ENCODE data around the gene ATAD2B.

ATAD2B gene

DNA sequence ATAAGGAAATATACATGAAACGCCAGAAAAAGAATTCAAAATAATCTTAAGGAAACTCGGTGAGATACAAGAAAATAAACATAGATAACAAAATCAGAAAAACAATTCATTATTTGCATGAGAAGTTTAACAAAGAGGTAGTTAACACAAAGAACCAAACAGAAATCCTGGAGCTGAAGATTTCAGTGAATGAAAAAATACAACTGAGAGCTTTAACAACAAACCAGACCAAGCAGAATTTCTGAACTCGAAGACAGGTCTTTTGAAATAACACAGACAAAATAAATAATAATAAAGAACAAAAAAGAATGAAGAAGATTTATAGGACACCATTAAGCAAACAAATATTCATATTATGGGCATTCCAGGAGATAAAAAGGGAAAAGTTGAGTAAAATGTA is 204.7 kb downstream of the ATAD2B start:
- Histone ChIP-seq H3K4me3 (IDR thresholded peaks at IDR 0.05; ENCODE audit: insufficient read depth, low read depth, low read length) (no peak overlapping the region), H3K4me1 (ENCODE audit: low read depth, poor library complexity, severe bottlenecking) (no peaks in the 10 kb centered on the region), H3K9ac (no peak overlapping the region), H3K27ac (no peak overlapping the region), H2AFZ (ENCODE audit: low read depth) (no peak overlapping the region), H3K27me3 (ENCODE audit: insufficient read depth, low read depth) (no peaks in the 10 kb centered on the region), H3K79me2 (ENCODE audit: insufficient read depth, low read depth) (no peaks in the 10 kb centered on the region), H3K36me3 (ENCODE audit: insufficient read depth) (no peaks in the 10 kb centered on the region), H3K4me2 (no peak overlapping the region), H4K20me1 (ENCODE audit: insufficient read depth) (no peaks in the 10 kb centered on the region)
- TF ChIP-seq, protein P1, sequence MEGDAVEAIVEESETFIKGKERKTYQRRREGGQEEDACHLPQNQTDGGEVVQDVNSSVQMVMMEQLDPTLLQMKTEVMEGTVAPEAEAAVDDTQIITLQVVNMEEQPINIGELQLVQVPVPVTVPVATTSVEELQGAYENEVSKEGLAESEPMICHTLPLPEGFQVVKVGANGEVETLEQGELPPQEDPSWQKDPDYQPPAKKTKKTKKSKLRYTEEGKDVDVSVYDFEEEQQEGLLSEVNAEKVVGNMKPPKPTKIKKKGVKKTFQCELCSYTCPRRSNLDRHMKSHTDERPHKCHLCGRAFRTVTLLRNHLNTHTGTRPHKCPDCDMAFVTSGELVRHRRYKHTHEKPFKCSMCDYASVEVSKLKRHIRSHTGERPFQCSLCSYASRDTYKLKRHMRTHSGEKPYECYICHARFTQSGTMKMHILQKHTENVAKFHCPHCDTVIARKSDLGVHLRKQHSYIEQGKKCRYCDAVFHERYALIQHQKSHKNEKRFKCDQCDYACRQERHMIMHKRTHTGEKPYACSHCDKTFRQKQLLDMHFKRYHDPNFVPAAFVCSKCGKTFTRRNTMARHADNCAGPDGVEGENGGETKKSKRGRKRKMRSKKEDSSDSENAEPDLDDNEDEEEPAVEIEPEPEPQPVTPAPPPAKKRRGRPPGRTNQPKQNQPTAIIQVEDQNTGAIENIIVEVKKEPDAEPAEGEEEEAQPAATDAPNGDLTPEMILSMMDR (conservative IDR thresholded peaks at IDR 0.05; ENCODE audit: low read depth, low read length): no peak

DNA sequence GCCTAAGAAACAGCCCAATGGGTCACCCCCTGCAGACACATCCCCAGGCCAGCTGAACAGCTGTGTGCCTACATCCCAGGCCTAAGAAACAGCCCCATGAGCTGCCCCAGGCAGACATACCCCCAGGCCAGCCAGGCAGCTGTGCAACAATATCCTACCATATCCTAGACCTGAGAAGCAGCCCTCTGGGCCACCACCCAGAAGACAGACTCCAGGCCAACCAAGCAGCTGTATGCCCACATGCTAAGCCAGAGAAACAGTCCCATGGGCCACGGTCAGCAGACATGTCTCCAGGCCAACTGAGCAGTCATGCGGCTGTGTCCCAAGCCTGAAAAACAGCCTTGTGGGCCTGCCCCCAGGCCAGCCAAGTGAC is 205.5 kb downstream of the ATAD2B start:
- H3K4me2 ChIP-seq: no peak overlapping the region
- H4K20me1 ChIP-seq (ENCODE audit: insufficient read depth): no peaks in the 10 kb centered on the region
- TF ChIP-seq, protein P1 (conservative IDR thresholded peaks at IDR 0.05; ENCODE audit: low read depth, low read length): no peak
- H3K27ac ChIP-seq: no peak overlapping the region
- H3K9ac ChIP-seq: no peak overlapping the region
- H3K79me2 ChIP-seq (ENCODE audit: insufficient read depth, low read depth): no peaks in the 10 kb centered on the region
- no peak overlapping the region for H2AFZ ChIP-seq (ENCODE audit: low read depth)
- H3K4me3 ChIP-seq (IDR thresholded peaks at IDR 0.05; ENCODE audit: insufficient read depth, low read depth, low read length): no peak overlapping the region
- no peaks in the 10 kb centered on the region for H3K27me3 ChIP-seq (ENCODE audit: insufficient read depth, low read depth)
- H3K4me1 ChIP-seq (ENCODE audit: low read depth, poor library complexity, severe bottlenecking): no peaks in the 10 kb centered on the region
- H3K36me3 ChIP-seq (ENCODE audit: insufficient read depth): no peaks in the 10 kb centered on the region

DNA sequence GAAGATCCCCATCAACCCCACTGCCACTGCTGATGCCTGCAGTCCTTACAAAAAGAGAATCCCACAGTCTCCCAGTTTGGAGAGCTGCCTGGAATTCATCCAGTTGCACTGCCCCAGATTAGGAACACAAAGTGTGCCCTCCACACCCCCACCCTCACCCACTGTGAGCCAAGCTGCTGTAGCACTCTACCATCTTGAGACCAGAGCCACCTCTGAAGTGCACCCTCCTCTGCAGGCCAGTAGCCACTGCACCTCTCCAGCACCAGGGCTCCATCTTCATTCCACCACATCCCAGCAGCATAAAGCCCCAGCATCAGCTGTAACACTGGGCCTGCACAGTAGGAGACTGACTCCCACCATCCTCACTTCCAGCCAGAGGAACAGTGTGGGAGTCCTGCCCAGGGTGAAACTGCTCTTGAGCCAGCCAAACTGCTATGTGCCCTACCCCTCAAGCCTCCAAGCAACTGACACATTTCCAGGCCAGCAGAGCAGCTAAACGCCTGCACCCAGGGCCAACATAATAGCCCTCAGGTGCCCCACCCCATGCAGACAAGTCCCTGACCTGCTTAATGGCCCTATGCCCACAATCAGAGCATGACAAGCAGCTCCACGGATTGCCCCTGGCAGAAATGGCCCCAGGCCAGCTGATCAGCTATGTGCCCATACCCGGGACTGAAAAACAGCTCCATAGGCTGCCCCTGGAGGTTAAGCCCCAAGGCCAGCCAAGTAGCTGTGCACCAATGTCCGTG is 206.0 kb downstream of the ATAD2B start:
- Histone ChIP-seq H3K4me3 (IDR thresholded peaks at IDR 0.05; ENCODE audit: insufficient read depth, low read depth, low read length) (no peak overlapping the region), H4K20me1 (ENCODE audit: insufficient read depth) (no peaks in the 10 kb centered on the region), H3K4me2 (no peak overlapping the region), H3K4me1 (ENCODE audit: low read depth, poor library complexity, severe bottlenecking) (no peaks in the 10 kb centered on the region), H3K79me2 (ENCODE audit: insufficient read depth, low read depth) (no peaks in the 10 kb centered on the region), H3K27ac (no peak overlapping the region), H3K27me3 (ENCODE audit: insufficient read depth, low read depth) (no peaks in the 10 kb centered on the region), H3K9ac (no peak overlapping the region), H3K36me3 (ENCODE audit: insufficient read depth) (no peaks in the 10 kb centered on the region), H2AFZ (ENCODE audit: low read depth) (no peak overlapping the region)
- TF ChIP-seq, protein P1 (conservative IDR thresholded peaks at IDR 0.05; ENCODE audit: low read depth, low read length): no peak

DNA sequence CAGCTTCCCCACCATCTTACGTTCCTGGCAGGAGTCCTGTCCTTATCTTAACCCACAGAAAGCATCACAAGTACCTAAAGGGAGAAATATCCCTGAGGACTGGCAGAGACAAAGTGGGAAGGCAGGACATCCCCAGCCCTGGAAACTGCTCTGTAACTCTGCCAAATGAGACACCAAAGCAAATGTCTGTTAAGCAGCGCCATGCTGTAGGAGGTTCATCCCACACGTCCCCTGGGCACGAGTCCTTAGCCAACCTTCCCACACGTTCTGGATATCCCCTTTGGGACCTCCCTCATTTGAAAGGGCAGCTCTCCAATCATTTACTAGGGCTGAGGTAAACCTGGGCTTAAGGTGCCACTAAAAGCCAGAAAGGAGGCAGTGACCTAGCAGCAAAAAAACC is 207.2 kb downstream of the ATAD2B start:
- no peaks in the 10 kb centered on the region for H3K36me3 ChIP-seq (ENCODE audit: insufficient read depth)
- no peaks in the 10 kb centered on the region for H4K20me1 ChIP-seq (ENCODE audit: insufficient read depth)
- no peak overlapping the region for H3K4me2 ChIP-seq
- H3K27me3 ChIP-seq (ENCODE audit: insufficient read depth, low read depth): no peaks in the 10 kb centered on the region
- no peaks in the 10 kb centered on the region for H3K4me1 ChIP-seq (ENCODE audit: low read depth, poor library complexity, severe bottlenecking)
- H3K9ac ChIP-seq: no peak overlapping the region
- H3K27ac ChIP-seq: no peak overlapping the region
- no peak overlapping the region for H2AFZ ChIP-seq (ENCODE audit: low read depth)
- no peak overlapping the region for H3K4me3 ChIP-seq (IDR thresholded peaks at IDR 0.05; ENCODE audit: insufficient read depth, low read depth, low read length)
- no peaks in the 10 kb centered on the region for H3K79me2 ChIP-seq (ENCODE audit: insufficient read depth, low read depth)
- TF ChIP-seq, protein P1 (conservative IDR thresholded peaks at IDR 0.05; ENCODE audit: low read depth, low read length): no peak
